Activated T-cell treated with anti-CD3 and anti-CD28 coated beads, Interleukin-2, amount 50 U/mL, for 1 hour (primary cell): ENCODE measurements around the gene TCERG1L.
"Not testable (repeated sequence)": the region's sequence is repeated elsewhere in the genome, so short reads cannot be mapped to it uniquely, and the experiment has no call there.

ENCODE experiments used
- DNase-seq: peaks from one replicate; pipeline ENCODE4 v3.0.0-alpha.2; 2020

The TCERG1L gene

DNA sequence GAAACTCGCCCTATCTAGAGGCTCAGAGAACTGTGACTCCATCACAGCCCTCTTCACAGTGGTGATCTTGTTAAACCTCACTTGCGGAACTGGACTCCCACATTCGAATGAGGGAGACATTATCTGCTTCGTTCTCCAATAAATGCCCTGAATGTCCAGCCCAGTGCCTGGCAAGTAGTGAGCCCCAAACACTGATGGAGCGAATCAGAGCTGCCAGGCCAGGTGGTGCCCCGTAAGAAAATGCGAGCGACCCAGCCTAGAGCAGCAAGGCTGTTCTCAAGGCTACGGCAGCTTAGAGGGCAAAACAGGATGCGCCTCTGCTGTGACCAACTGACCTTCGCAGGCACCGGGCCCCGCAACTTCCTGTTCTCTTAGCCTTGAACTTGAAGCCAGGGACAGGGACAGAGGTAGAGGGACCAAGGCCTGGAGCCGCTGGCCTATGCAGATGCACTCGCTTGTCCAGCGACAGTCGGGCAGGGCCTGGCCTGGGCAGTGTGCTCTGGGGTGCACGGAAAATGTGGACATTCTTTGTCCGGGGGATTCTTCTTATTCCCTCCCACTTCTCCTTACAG, 217.6 kb downstream of the TCERG1L start:
- DNase-seq = no peak

DNA sequence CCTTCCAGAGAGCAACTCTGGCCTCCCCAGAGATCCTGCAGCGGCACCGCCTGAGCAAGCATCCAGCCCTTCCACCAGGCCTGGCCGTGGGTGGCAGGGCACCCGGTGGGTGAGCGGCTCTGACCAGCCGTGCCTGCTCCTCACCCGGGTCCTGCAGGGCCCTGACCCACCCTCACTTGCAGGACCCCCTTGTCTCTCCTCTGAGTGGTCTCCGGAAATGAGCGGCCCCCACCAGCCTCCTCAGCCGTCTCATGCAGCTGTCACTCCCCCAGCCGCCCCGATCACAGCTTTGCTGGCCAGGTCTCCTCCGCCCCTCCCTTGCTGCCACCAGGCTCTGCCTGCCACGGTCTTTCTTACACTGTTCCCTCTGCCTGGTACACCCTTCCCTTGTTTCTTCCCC, 218.2 kb downstream of the TCERG1L start:
- DNase-seq = no peak

DNA sequence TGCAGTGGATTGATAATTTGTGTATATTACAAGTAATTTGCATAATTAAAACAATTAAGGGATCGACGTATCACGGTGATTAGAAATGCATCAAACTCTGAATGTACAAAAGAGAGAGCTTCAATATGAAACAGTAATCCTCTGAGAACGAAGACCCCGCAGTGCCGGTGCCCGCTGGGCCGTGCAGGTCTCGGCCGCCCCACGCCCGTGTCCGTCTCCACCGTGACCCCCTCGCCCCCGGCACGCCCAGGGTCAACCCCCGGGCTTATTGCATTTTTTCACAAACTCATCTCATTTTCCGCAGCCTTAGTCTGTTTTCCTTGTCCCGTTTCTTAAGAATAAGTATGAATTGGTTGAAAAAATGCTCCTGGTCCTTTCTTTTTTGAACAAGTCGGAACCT, 218.6 kb downstream of the TCERG1L start:
- DNase-seq = no peak

DNA sequence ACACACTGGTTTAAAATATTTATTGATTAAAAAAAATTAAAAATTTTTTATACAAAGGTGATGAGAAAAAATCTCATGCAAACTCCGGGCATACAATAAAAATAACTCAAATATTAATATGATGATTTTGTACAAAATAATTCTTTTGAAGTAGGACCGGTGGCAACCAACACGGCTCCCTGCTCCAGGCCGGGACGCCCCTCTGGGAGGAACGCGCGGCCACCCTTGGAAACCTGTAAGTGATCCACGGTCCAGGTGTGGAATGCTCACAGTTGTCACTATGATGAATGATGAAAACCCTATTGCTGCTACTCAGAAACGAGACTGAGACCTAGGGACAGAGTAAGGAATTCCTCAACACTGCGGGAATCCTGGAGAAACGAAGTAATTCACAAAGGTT, 219.1 kb downstream of the TCERG1L start:
- no peak for DNase-seq

DNA sequence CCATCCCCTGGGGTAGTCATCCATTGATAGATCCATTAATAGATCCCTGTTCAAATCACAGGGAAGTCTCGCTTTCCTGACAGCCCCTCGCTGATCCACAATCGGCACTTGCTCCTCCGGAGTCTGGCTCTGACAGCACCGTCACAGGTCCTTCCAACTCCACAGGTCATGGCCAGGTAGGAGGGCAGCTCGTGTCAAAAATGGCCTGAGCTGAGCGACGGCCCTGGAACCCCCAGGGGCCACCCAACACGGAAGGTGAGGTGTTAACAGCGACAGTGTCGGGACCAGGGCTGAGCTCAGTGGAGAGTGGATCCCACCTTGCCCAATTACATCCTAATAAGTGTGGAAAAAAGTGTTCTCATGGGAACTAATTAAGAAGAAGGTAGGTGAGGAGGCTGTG, 219.8 kb downstream of the TCERG1L start:
- no peak for DNase-seq

DNA sequence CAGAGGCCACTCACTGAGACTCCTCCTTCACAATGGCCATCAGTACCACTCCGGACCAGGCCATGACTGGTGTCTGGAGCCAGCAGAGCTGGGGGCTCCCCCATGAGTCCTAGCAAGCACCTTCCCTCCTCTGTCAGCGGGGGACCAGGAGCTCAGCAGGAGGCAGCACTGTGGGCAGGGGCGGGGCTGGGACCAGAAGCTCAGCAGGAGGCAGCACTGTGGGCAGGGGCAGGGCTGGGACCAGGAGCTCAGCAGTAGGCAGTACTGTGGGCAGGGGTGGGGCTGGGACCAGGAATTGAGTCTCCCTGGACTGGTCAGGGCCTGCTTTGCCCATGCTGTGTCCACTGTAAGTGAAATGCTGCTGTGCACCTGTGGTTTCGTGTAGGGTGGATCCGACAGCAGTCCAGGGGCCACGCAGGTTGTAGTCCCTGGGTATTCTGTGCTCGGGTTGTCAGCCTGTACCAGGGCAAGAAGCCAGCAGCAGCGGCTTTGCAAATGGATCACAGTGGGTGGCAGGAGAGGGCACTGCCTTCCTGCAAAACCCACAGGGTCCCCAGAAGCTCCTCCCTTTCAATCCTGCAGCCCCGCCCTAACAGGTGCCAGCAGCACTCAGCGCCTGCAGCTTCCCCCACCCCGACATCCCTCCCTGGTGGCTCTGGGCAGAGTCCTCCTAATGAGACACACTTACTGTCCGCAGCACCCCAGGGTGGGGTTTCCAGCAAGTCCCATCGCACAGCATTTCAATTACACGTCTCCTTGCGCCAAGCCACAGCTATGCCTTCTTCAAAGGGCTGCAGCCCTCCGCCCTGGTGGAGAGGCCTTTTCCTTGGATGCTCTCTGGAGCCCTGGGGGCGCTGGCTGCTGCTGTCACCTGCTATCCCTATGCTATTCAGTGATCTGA, 220.5 kb downstream of the TCERG1L start:
- no peak for DNase-seq

DNA sequence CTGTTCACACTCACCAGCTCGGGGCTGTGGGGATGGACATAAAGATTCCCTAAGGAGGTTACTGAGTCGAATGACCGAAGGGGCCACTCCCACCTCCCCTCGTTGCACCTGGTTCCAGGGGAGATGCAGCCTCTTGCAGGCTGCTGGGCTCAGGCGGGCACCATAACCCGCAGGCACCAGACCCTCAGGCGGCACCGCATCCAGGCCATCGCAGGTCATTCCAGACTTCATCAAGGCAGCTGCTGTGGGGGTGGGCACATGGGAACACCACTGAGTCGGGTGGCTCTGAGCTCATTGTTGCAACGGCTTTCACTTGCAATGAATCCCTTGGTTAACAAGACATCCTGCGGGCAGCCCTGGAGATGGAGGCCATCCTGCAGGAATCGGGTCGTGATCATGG, 221.7 kb downstream of the TCERG1L start:
- no peak for DNase-seq

DNA sequence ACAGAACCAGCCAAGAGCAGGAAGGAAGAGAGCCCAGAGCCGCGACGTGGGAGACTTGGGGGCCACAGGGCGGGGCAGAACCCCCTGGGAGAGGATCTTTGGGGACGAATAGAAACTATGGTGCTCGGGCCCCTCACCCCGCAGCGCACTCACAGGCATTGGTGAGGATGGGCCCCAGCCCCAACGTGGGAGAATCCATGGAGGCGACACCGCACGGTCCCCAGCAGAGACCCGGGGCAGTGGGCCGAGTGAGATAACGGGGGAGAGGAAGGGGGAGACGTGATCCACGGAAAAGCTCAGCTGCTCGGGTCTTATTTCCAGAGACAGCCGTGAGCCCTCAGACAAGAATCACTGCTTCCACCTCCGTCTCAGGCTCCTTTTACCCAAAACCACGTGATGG, 222.4 kb downstream of the TCERG1L start:
- DNase-seq = no peak

DNA sequence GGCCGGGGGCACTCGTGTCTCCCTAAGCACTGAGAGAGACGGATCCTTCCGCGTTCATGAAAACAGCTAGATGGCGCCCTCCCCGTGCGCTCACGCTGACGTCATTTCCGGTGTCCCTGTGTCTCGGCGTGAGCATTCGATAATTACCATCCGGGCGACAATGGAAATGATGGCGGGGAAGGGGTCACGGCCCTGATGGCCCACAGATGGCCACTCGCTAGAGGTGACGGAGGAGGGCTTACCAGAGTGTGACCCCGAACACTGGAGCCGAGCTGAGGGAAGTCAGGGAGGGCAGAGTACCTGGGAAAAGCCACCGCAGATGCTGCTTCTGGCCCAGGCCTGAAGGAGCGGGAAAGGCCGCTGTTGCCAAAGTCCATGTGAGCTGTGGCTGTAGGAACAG, 222.9 kb downstream of the TCERG1L start:
- no peak for DNase-seq

DNA sequence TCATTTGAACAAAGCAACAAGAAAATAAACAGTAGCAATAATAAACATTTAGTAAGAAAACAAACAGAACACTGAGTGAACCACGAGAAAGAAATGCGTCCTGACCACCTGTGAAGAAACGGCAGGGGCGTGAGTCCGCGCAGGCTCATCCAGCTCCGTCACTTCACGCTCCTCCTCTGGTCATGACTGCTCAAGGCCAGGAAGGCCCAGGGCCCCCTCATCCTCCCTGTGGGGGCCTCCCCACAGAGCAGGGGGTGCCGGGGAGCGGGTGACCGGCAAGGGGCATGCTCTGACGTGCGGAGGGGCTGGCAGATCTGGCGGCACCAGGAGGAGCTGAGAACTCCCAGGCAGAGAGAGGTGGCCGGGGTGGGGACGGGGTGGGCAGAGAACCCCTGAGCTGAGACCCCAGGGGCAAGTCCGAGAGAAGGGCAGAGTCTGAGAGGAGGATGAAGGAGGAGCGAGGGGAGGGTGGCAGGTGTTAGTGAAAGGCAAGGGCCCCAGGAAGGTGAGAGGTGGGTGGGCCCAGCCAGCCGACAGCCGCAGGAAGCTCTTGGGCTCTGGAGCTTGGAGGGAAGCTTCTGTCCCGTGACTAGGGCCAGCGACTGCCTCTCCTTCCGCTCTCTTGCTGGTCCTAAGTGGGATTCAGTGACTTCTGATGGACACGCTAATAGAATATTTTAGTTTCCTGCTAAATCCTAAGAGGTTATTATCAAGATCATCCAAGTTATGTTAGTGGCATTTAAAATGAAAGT, 223.9 kb downstream of the TCERG1L start:
- no peak for DNase-seq

DNA sequence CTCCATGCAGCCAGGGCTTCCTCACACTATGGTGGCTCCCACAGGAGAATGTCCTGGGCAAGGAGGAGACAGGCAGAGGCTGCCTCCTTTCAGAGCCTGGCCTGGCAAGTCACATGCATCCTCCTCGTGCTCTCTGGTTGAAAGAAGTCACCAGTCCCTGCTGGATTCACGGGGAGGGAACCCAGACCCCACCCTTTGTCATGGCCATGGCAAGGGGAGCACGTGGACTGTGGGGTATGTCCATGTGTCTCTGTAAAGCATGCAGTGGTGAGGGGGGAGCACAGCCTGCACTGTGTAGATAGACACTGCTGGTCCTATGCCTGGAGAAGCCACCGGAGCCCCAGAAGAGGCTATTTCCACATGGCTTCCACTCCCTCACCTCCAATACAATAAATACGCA, 225.0 kb downstream of the TCERG1L start:
- DNase-seq = no peak

DNA sequence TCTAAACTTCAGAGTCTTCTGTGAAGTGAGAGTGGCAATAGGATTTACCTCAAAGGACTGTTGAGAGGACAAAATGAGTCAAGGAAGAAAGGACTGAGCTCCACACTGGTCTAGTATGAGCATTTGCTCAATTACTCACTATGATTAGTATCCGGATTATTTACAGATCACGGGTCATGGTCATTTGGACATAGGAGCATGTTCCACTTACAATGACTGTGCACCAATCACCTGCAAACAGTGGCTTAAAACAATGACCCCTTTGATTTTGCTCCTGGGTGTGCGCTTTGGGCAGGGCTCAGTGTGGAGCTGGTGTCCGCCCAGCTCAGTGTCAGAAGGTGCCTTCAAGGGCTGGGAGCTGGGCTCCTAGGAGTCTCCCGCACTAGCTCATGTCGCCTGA, 225.4 kb downstream of the TCERG1L start:
- DNase-seq = no peak

DNA sequence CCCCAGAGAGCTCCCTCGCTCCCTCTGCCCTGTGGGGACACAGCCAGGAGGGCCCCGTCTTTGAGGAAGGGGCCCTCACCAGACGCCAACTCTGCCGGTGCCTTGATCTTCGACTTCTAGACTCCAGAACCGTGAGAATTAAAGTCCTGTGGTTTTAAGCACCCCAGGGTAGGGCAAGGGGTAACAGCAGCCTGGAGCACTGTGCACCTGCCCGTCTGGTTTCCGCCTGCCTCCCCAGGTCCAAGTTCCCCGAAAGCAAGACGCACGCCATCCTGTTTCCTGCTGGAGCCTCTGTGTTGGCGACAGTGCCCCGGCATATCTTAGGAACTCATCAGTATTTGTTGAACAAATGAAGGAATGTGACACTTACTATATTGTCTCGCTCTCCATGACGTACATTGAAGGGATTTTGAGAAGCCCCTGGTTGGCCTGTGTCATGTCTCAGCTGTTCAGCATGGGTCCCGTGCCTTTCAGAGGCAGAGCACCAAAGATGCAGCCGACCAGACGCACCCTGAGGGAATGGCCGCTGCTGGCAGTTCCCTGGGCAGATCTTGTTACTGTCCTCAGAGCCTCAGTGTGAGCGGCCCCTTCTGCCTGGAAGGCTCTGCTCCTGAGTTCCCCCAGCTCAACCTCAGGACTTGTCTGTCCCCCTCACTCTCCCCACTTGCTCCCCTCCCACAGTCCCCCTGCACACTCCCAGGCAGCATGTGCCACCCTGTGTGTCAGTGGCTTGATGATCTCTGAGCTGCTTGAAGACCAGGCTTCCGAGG, 226.2 kb downstream of the TCERG1L start:
- DNase-seq = no peak

DNA sequence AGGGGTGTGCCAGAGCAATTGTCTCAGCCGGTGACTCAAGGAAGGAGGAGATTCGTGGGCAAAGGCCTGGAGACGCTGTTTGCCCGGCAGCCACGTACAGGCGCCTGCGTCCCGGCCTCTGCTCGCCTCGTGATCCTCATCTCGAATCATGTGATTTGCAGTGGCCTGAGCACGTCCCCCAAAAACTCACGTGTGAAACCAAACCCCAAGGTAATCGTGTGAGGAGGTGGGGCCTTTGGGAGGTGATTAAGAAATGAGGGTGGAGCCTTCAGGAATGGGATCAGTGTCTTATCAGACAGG, 226.8 kb downstream of the TCERG1L start:
- DNase-seq = no peak

DNA sequence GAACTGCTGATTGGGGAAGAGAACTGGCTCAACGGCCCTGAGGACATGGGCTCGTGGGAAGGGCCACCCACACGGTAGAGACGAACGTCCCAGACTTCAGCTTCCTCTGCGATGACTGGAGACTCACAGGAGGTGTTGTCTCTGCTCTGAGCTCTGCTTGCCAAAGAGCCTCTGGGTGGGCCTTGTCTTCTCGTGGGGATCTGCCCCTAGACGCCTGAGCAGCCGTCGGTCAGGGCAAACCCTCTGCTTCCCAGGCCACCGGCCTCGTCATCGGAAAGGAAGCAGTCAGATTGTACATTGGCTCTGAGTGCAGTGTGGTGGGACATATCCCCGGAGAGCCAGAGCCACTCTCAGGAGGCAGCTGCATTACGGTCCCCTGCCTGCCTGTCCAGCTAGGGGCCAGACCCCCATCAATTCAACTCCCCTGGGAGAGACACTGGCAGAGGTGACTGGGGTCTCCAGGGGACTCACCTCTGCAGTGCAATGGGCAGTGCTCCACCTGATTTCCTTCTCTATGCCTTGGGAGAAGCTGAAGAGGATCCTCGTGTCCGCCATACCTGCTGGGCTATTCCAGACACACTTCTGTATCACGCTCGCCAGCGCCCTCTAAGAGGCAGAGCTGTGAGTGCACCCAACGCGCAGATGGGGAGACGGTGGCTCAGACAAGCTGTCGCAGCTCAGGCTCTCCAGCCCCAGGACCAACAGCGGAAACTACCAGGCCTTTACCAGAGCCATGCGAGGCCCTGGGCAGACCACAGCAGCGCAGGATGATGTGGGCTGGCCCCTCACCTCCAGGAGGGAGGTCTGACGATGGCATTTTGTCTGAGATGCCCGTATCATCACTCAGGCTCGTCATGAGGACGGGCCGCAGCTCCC, 227.4 kb downstream of the TCERG1L start:
- no peak for DNase-seq

DNA sequence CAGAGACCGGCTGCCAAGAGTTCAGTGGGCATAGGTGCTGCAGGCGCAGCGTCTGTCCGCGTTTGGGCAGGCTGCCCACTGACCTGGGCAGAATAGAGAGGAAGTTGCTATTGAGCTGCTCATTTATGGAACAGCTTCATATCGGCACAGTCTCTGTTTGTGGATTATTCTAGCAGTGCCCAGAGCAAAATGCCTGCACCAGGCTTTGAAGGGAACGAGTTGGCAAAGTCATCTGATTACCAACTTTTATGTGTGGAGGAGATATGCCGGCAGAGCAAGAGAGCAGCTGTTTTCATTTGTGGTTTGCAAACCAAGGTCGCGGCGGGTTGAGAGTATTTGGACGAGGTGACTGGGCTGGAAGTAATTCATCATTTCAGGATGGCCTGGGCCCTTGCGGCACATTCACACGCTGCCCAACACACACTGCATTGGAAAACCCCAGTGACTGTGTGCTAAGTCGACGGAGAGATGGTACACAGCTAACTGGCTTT, 228.5 kb downstream of the TCERG1L start:
- DNase-seq = no peak

DNA sequence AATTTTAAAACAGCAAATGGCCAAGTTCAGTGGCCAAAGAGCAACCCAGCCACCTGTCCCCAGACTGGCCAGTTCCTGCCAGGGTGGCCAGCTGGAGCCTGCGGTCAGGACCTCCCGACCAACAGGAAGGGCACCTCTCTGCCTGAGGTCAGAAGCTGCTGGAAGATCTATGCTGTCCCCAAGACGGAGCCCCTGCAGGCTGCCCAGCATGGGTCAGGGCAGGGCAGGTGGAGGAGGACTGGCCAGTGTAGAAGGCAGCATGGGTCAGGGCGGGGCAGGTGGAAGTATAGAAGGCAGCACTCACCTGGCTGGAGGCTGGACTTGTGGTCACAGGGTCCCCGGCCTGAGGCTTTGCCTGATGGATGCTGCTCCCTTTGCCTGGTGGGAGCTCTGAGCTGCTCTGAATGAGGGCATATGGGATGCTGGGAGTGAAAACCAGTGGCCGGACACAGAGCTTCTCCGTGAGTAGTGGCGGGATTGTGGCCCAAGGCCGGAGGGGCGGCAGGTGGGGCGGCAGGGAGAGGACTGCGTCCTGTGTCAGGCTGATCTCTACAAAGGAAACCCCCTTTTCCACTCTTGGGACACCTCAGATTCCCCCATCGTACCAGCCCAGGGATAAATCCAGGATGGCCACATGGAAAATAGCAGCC, 229.2 kb downstream of the TCERG1L start:
- no peak for DNase-seq

DNA sequence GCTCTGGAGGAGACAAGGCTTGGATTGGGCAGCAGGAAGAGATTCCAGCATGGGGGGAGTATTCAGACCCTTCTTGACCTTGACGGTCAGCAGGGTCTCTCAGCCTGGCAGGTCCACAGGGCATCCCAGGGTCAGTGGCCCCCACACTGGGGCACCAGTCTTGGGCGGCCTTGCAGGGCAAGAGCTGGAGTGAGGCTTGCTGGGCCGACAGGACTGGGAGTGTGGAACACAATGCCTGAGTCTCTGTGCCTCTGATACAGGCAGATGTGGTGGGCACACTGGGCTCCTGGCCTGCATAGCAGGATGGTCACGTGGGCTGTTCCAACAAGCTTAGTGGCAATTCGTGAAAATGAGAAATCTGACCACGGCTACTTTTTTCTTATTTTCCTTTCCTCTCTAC, 229.7 kb downstream of the TCERG1L start:
- no peak for DNase-seq

DNA sequence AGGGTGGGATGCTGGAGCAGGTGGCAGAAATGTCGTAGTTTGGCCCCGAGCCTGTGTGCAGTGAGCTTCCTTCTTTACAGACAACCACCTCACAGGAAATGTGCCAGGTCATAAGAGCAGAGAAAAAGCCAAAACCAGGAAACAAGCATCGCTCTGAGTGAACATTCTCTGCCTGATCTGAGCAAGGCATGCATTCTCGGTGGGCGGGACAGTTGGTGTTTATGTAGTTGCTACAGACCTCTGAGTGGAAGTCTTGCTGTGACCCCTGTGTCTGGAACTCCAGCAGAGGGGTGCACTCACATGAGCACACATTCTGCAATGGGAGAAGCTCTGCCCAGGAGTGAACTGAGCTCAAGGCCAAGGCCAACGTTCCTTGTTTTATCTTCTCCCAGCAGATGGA, 230.1 kb downstream of the TCERG1L start:
- no peak for DNase-seq

DNA sequence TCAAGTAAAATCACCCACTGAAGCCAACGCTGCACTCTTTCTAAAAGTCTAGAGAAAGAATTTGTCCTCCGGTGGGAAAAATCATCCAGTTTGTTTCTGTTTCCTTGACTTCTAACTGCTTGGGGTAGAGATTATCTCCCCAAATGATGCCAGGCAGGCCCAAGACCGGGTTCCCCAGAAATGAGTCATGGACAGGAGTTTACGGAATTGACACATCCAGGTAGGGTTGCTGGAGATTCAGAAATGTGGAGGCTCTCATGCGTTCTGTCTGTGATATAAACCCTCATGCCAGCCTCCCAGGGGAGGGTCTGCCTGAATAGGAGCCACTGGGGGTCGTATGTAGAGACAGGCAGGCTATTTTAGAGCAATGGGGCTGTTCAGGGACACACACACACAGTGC, 230.9 kb downstream of the TCERG1L start:
- DNase-seq = no peak

DNA sequence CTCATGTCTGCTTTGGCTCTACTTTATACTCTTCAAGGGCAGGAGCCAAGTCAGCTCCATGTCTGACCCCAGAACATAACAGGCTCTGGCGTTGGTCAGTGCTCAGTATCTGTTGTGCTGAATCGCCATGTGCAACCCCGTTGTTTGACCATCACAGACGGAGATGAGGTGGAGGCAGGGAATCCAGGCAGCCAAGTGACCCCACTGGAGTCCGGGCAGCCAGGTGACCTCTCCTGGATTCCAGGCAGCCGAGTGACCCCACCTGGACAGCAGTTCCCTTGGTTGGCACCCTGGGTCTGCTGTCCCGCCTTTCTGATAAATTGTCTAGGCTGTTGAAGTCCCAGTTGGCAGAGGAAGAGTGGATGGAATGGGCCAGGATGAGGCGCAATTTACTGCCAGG, 232.2 kb downstream of the TCERG1L start:
- DNase-seq = no peak

DNA sequence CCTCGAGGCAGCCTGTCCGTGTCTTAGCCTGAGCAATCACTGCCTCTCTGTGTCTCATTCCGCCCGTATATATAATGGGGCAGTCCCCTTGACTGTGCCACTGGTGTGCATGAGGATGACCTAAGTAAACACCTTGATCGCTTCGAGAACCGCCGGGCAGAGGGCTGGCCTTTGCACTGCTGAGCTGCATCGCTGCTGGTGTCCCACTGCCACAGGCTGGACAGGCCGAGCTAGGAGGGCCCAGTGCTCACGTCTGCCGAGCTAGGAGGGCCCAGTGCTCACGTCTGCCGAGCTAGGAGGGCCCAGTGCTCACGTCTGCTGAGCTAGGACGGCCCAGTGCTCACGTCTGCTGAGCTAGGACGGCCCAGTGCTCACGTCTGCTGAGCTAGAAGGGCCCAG, 232.6 kb downstream of the TCERG1L start:
- not testable (repeated sequence) for DNase-seq
